Mucosa of descending colon (tissue), 3 donors: ENCODE data around the gene PRDM15. TPM values are rescaled to one million over a fixed set of nuclear protein-coding genes. Genes with fewer than 3 reads are reported as not detected.

ENCODE experiments used
- ATAC-seq: fragments of 200-7000 bp; cut with Tn5 transposase; one replicate; pipeline ENCODE4 v1.9.1; 2020; ENCODE audit warnings: mild to moderate bottlenecking, moderate library complexity
- DNase-seq, 3 donors: peaks; one replicate each; pipeline ENCODE4 v3.0.0-alpha.2; 2020
- H3K36me3 ChIP-seq: fragments of 200-600 bp; one replicate; pipeline ENCODE4 v1.8.0; 2021; ENCODE audit warnings: low read depth, mild to moderate bottlenecking
- H3K4me1 ChIP-seq: fragments of 200-600 bp; one replicate; pipeline ENCODE4 v1.8.0; 2021; ENCODE audit warnings: low read depth, mild to moderate bottlenecking
- H3K4me3 ChIP-seq: fragments of 200-600 bp; one replicate; pipeline ENCODE4 v1.8.0; 2021; ENCODE audit warnings: mild to moderate bottlenecking
- H3K9me3 ChIP-seq: fragments of 200-600 bp; one replicate; pipeline ENCODE4 v1.8.0; 2021; ENCODE audit warnings: mild to moderate bottlenecking
- CTCF ChIP-seq: fragments of 200-600 bp; IDR thresholded peaks from one replicate; pipeline ENCODE4 v1.8.0; 2022; ENCODE audit warnings: antibody characterized with exemption, mild to moderate bottlenecking
- intact Hi-C, 2 donors: fragments of 100-400 bp; cut with DNase I in 1 of 2; cut with micrococcal nuclease in 1 of 2; formaldehyde crosslinking; loops; one replicate each; pipeline versions ENCODE4 v1.11.0 to v1.11.1; 2022; cut with DNase I, micrococcal nuclease
- total RNA-seq, 3 donors: library from RNA; stranded (reverse); fragmentation: NEBNext Ultra II Directional in 2 of 3; extraction: Animal tissue kit (Norgen Biotek cat#: 25700) in 2 of 3; gene quantifications; one replicate each; pipeline versions ENCODE4 v1.2.1 to v1.2.4, GENCODE V29; 2021 to 2023
- donor health status: DM: no; HTN: no; CAD: no; lungs with moderate emphysema.
- donor health status: DM: no; HTN: no; CAD: no.
- donor health status: DM: no; HTN: yes; CAD: no.

The PRDM15 gene
- total RNA-seq, 3 donors from 2014 or later: 7.4 to 10.3 (median 8.3) TPM

GRCh38 chr21:41894922-41895557, 15.9 kb upstream of the PRDM15 start:
- H3K36me3 ChIP-seq: no peaks in the 10 kb centered on the region
- DNase-seq: no peak
- intact Hi-C loops: no loop called here
- no peaks in the 10 kb centered on the region for H3K9me3 ChIP-seq
- H3K4me1 ChIP-seq: no peaks in the 10 kb centered on the region
- ATAC-seq: no peak
- TF ChIP-seq CTCF: no peak
- no peak overlapping the region for H3K4me3 ChIP-seq

- intact Hi-C loops: no loop called here
- H3K9me3 ChIP-seq: no peaks in the 10 kb centered on the region
- no peaks in the 10 kb centered on the region for H3K4me1 ChIP-seq
- no peak for DNase-seq
- no peak overlapping the region for H3K4me3 ChIP-seq
- no peaks in the 10 kb centered on the region for H3K36me3 ChIP-seq
- no peak for TF ChIP-seq CTCF
- no peak for ATAC-seq
Measured at GRCh38 chr21:41894511-41894910, 15.4 kb upstream of the PRDM15 start.

GRCh38 chr21:41892726-41893125, 13.6 kb upstream of the PRDM15 start:
- DNase-seq: no peak
- no peak overlapping the region for H3K4me3 ChIP-seq
- no peaks in the 10 kb centered on the region for H3K36me3 ChIP-seq
- intact Hi-C loops: no loop called here
- no peak for ATAC-seq
- peaks cover 2% of the 10 kb centered on the region for H3K4me1 ChIP-seq
- TF ChIP-seq CTCF: no peak
- H3K9me3 ChIP-seq: no peaks in the 10 kb centered on the region

- Histone ChIP-seq H3K9me3 (no peaks in the 10 kb centered on the region), H3K36me3 (no peaks in the 10 kb centered on the region), H3K4me3 (no peak overlapping the region), H3K4me1 (peaks cover 2% of the 10 kb centered on the region)
- TF ChIP-seq CTCF: no peak
- no peak for ATAC-seq
- DNase-seq: no peak
- intact Hi-C loops: no loop called here
Measured at GRCh38 chr21:41891132-41891531, 12.0 kb upstream of the PRDM15 start.

- Histone ChIP-seq H3K4me1 (peaks cover 2% of the 10 kb centered on the region), H3K36me3 (no peaks in the 10 kb centered on the region), H3K9me3 (no peaks in the 10 kb centered on the region), H3K4me3 (no peak overlapping the region)
- TF ChIP-seq CTCF: no peak
- intact Hi-C loops: no loop called here
- ATAC-seq (no peak), DNase-seq (no peak)
Measured at GRCh38 chr21:41890355-41890754, 11.2 kb upstream of the PRDM15 start.
